CD14-positive monocyte (primary cell): ENCODE data around the gene PPIP5K1. TPM values are rescaled to one million over a fixed set of nuclear protein-coding genes. Genes with fewer than 3 reads are reported as not detected.
A peak's percentile ranks its signal among the peaks of the same experiment; 100 is the strongest.

Source experiments
- DNase-seq, 3 donors: peaks; one replicate each; pipeline ENCODE4 v3.0.0-alpha.2; 2011 to 2022
- H2AFZ ChIP-seq: 2 replicates; pipeline ENCODE4 v1.6.0; 2012; ENCODE audit warnings: mild to moderate bottlenecking, low read depth, low read length, inconsistent platforms; ENCODE audit not compliant: insufficient read depth, poor library complexity, severe bottlenecking
- H3K27ac ChIP-seq, 2 donors: 1 replicate in 1 of 2; 2 replicates in 1 of 2; pipeline ENCODE4 v1.5.1; 2012 to 2013; ENCODE audit warnings: low read length in 2 of 2, control low read depth in 1 of 2, inconsistent platforms in 1 of 2, low read depth in 1 of 2, mild to moderate bottlenecking in 1 of 2
- H3K27me3 ChIP-seq, 2 donors: one replicate each; pipeline versions ENCODE4 v1.6.0 to v1.6.1; 2011 to 2013; ENCODE audit warnings: low read length in 2 of 2; ENCODE audit not compliant: control insufficient read depth in 2 of 2, insufficient read depth in 2 of 2
- H3K36me3 ChIP-seq, 2 donors: replicated peaks in 1 of 2; 1 replicate in 1 of 2; 2 replicates in 1 of 2; pipeline versions ENCODE4 v1.5.1 to v1.6.1; 2012 to 2013; ENCODE audit warnings: low read length in 2 of 2, control low read depth in 1 of 2, inconsistent platforms in 1 of 2, mild to moderate bottlenecking in 1 of 2; ENCODE audit not compliant: insufficient read depth in 2 of 2, control insufficient read depth in 1 of 2
- H3K4me1 ChIP-seq, 2 donors: 1 replicate in 1 of 2; 2 replicates in 1 of 2; pipeline versions ENCODE4 v1.5.1 to v1.6.1; 2012 to 2013; ENCODE audit warnings: low read length in 2 of 2, control low read depth in 1 of 2, inconsistent platforms in 1 of 2, mild to moderate bottlenecking in 1 of 2, moderate library complexity in 1 of 2; ENCODE audit not compliant: insufficient read depth in 2 of 2, control insufficient read depth in 1 of 2
- H3K4me2 ChIP-seq: replicated peaks from 2 replicates; pipeline ENCODE3; 2012; ENCODE audit warnings: low read length, moderate library complexity, mild to moderate bottlenecking; ENCODE audit not compliant: poor library complexity, severe bottlenecking; ENCODE audit errors: extremely low read depth
- H3K4me3 ChIP-seq, 3 experiments: fragments of 200-600 bp in 1 of 3; sonication (generic) in 1 of 3; replicated peaks in 1 of 3; 1 replicate in 2 of 3; 2 replicates in 1 of 3; pipeline ENCODE4 v1.5.1; 2011 to 2013; ENCODE audit warnings: low read length in 3 of 3, mild to moderate bottlenecking in 3 of 3, control low read depth in 2 of 3, low read depth in 2 of 3, inconsistent platforms in 1 of 3, moderate library complexity in 1 of 3
- H3K79me2 ChIP-seq: 2 replicates; pipeline ENCODE4 v1.6.0; 2012; ENCODE audit warnings: mild to moderate bottlenecking, control low read depth, inconsistent platforms, low read length, moderate library complexity; ENCODE audit not compliant: insufficient read depth
- H3K9ac ChIP-seq: 2 replicates; pipeline ENCODE4 v1.6.0; 2017; ENCODE audit warnings: low read length, mild to moderate bottlenecking; ENCODE audit not compliant: insufficient read depth, poor library complexity, severe bottlenecking
- H3K9me3 ChIP-seq, 2 donors: replicated peaks in 1 of 2; 1 replicate in 1 of 2; 2 replicates in 1 of 2; pipeline versions ENCODE4 v1.5.1 to v1.6.1; 2012 to 2013; ENCODE audit warnings: low read length in 2 of 2, control low read depth in 1 of 2; ENCODE audit not compliant: control insufficient read depth in 1 of 2, insufficient read depth in 1 of 2
- H4K20me1 ChIP-seq: 2 replicates; pipeline ENCODE4 v1.6.0; 2012; ENCODE audit warnings: mild to moderate bottlenecking, low read length, control low read depth, moderate library complexity; ENCODE audit not compliant: insufficient read depth
- H3K27ac Mint-ChIP-seq, 7 donors: one replicate each; pipeline ENCODE4 v1.8.0; 2020; ENCODE audit warnings: mild to moderate bottlenecking in 7 of 7, mixed read lengths in 7 of 7, moderate library complexity in 6 of 7, inconsistent platforms in 2 of 7
- H3K27me3 Mint-ChIP-seq, 3 donors: one replicate each; pipeline ENCODE4 v1.8.0; 2021 to 2022; ENCODE audit warnings: low read depth in 3 of 3, mild to moderate bottlenecking in 3 of 3, mixed read lengths in 3 of 3, moderate library complexity in 3 of 3, inconsistent platforms in 1 of 3
- H3K36me3 Mint-ChIP-seq, 2 donors: one replicate each; pipeline ENCODE4 v1.8.0; 2020; ENCODE audit warnings: mixed read lengths in 2 of 2, inconsistent platforms in 1 of 2, mild to moderate bottlenecking in 1 of 2
- H3K4me1 Mint-ChIP-seq: one replicate; pipeline ENCODE4 v1.8.0; 2020; ENCODE audit warnings: mild to moderate bottlenecking, mixed read lengths
- H3K4me3 Mint-ChIP-seq, 2 donors: one replicate each; pipeline ENCODE4 v1.8.0; 2020; ENCODE audit warnings: mild to moderate bottlenecking in 2 of 2, mixed read lengths in 2 of 2, moderate library complexity in 1 of 2
- H3K9me3 Mint-ChIP-seq, 7 donors: one replicate each; pipeline ENCODE4 v1.8.0; 2020 to 2022; ENCODE audit warnings: mixed read lengths in 7 of 7, mild to moderate bottlenecking in 6 of 7, moderate library complexity in 6 of 7, inconsistent platforms in 2 of 7
- CTCF ChIP-seq: fragments of 200-600 bp; IDR thresholded peaks from one replicate; pipeline ENCODE4 v1.8.0; 2022; ENCODE audit warnings: antibody characterized with exemption, mild to moderate bottlenecking
- WGBS: methylation state at CpG from one replicate; pipeline ENCODE4 v1.1.5; 2013; ENCODE audit warnings: missing lambda C conversion rate; ENCODE audit not compliant: insufficient coverage; 5-methylcytosine and 5-hydroxymethylcytosine counted together
- intact Hi-C, 2 donors: fragments of 100-400 bp; cut with micrococcal nuclease; formaldehyde crosslinking; loops; one replicate each; pipeline versions ENCODE4 v1.15.0 to v1.15.1; 2023
- polyA plus RNA-seq, 3 donors: library from polyadenylated mRNA; depleted of rRNA in 1 of 3; unstranded in 2 of 3; stranded (reverse) in 1 of 3; fragments of 300-500 nt in 2 of 3; fragments of >200 nt in 1 of 3; fragmentation: Illumina TruSeq in 2 of 3; gene quantifications; 1 replicate in 2 of 3; 2 replicates in 1 of 3; pipeline ENCODE4 v1.2.3, GENCODE V29; 2012 to 2021
- small RNA-seq: library from RNA; depleted of rRNA; stranded (forward); fragments of <200 nt; gene quantifications from one replicate; pipeline ENCODE3, GENCODE V24; 2012; ENCODE audit warnings: low read depth; ENCODE audit not compliant: insufficient read length

PPIP5K1 gene
- polyA plus RNA-seq, 3 donors = 0.95 to 19.9 (median 2.0) TPM

DNA sequence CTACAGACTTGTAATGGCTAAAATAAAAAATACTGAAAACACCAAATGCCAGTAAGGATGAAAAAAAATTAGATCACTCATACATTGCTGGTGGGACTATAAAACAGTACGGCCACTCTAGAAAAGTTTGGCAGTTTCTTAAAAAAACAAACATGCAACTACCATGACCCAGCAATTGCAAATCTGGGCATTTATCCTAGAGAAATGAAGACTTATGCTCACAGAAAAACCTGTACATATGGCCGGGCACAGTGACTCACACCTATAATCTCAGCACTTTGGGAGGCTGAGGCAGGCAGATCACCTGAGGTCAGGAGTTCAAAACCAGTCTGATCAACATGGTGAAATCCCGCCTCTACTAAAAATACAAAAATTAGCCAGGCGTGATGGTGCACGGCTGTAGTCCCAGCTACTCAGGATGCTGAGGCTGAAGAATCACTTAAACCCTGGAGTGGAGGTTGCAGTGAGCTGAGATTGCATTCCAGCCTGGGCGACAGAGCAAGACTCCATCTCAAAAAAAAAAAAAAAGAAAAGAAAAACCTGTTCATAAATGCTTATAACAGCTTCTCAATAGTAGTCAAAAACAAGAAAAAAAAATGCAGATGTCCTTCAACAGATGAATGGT, 102.6 kb downstream of the PPIP5K1 start:
- Histone ChIP-seq H2AFZ (no peak overlapping the region), H3K27ac (no peak overlapping the region), H3K9ac (no peak overlapping the region), H3K4me2 (no peak overlapping the region), H3K9me3 (no peaks in the 10 kb centered on the region), H4K20me1 (no peaks in the 10 kb centered on the region), H3K4me3 (no peak overlapping the region), H3K79me2 (no peaks in the 10 kb centered on the region), H3K27me3 (no peaks in the 10 kb centered on the region), H3K4me1 (peaks cover 3 to 4% of the 10 kb centered on the region in 2 donors), H3K36me3 (peaks cover 0 to 7% of the 10 kb centered on the region in 2 donors)
- TF ChIP-seq CTCF = no peak
- peaks cover 3 to 22% of the 10 kb centered on the region in 2 donors for H3K36me3 Mint-ChIP-seq
- DNase-seq = no peak
- H3K4me3 Mint-ChIP-seq = no peak overlapping the region
- H3K4me1 Mint-ChIP-seq = peaks cover 5% of the 10 kb centered on the region
- WGBS = 100% methylated on average over 1 of the region's 6 CpGs
- H3K27ac Mint-ChIP-seq = no peak overlapping the region
- intact Hi-C loops = no loop called here
- no peaks in the 10 kb centered on the region for H3K9me3 Mint-ChIP-seq
- no peaks in the 10 kb centered on the region for H3K27me3 Mint-ChIP-seq

- H3K9me3 Mint-ChIP-seq = no peaks in the 10 kb centered on the region
- H3K36me3 ChIP-seq = peaks cover 0 to 10% of the 10 kb centered on the region in 2 donors
- H3K27me3 Mint-ChIP-seq = no peaks in the 10 kb centered on the region
- TF ChIP-seq CTCF = no peak
- no peaks in the 10 kb centered on the region for H4K20me1 ChIP-seq
- H3K9me3 ChIP-seq = no peaks in the 10 kb centered on the region
- H3K9ac ChIP-seq = no peak overlapping the region
- H3K4me3 Mint-ChIP-seq = no peak overlapping the region
- DNase-seq = no peak
- no peaks in the 10 kb centered on the region for H3K79me2 ChIP-seq
- H3K27ac ChIP-seq = no peak overlapping the region
- H3K4me1 Mint-ChIP-seq = peaks cover 1% of the 10 kb centered on the region
- intact Hi-C loops = no loop called here
- no peak overlapping the region for H3K4me2 ChIP-seq
- no CpG with 5 or more reads among the region's 2 CpGs for WGBS
- no peaks in the 10 kb centered on the region for H3K27me3 ChIP-seq
- H3K27ac Mint-ChIP-seq = peak overlapping the region in 3 of 7 donors; percentile 1 to 15 (median 11)
- H3K36me3 Mint-ChIP-seq = peaks cover 5 to 23% of the 10 kb centered on the region in 2 donors
- H2AFZ ChIP-seq = no peak overlapping the region
- H3K4me3 ChIP-seq = no peak overlapping the region
- no peaks in the 10 kb centered on the region for H3K4me1 ChIP-seq
These were observed 105.6 kb downstream of the PPIP5K1 start for GRCh38 chr15:43484455-43484854.

Small RNAs within 50 kb of the gene (small RNA-seq; reads per million reads assigned to genes)
- gene RNU6-554P (not detected), gene RNU6-610P (not detected)

Other genes starting within 250 kb of the PPIP5K1 start
- 1 to 10 TPM; 2.6 to 7.4 (median 4.3) TPM for gene ZSCAN29, start 219.2 kb downstream of the PPIP5K1 start, polyA plus RNA-seq
- 1 to 10 TPM; 4.7 to 7.6 (median 6.1) TPM for gene TUBGCP4, start 219.1 kb downstream of the PPIP5K1 start, polyA plus RNA-seq
- gene TP53BP1, start 97.1 kb downstream of the PPIP5K1 start, polyA plus RNA-seq = 1 to 10 TPM; 1.8 to 6.7 (median 3.1) TPM
- gene MAP1A, start 72.6 kb downstream of the PPIP5K1 start, polyA plus RNA-seq = under 1 TPM in 2 of 3 donors, not detected in 1; 0.01 to 0.02 TPM
- gene CKMT1B, start 3.8 kb upstream of the PPIP5K1 start, polyA plus RNA-seq = not detected
- gene STRC, start 28.6 kb upstream of the PPIP5K1 start, polyA plus RNA-seq = under 1 TPM in 1 of 3 donors, not detected in 2; 0.37 TPM
- gene CATSPER2, start 58.6 kb upstream of the PPIP5K1 start, polyA plus RNA-seq = 1 to 10 TPM in 1 of 3 donors, not detected in 2; 2.5 TPM
- gene CKMT1A, start 103.7 kb upstream of the PPIP5K1 start, polyA plus RNA-seq = not detected
- gene PDIA3, start 156.2 kb upstream of the PPIP5K1 start, polyA plus RNA-seq = 100 to 1,000 TPM; 101 to 305 (median 195) TPM
- 1 to 10 TPM in 1 of 3 donors, under 1 TPM in 2; 0.29 to 1.2 (median 0.60) TPM for gene ELL3, start 186.8 kb upstream of the PPIP5K1 start, polyA plus RNA-seq
- gene SERF2, start 202.1 kb upstream of the PPIP5K1 start, polyA plus RNA-seq = 1,000 to 10,000 TPM; 1,511 to 3,135 (median 2,483) TPM
- gene SERINC4, start 210.0 kb upstream of the PPIP5K1 start, polyA plus RNA-seq = under 1 TPM; 0.09 to 0.70 (median 0.56) TPM
- 10 to 100 TPM in 1 of 3 donors, 1 to 10 TPM in 2; 4.4 to 23.1 (median 5.3) TPM for gene HYPK, start 210.4 kb upstream of the PPIP5K1 start, polyA plus RNA-seq
- gene MFAP1, start 234.5 kb upstream of the PPIP5K1 start, polyA plus RNA-seq = 1 to 10 TPM; 2.6 to 3.7 (median 3.7) TPM
- under 1 TPM; 0.32 to 0.91 (median 0.40) TPM for gene WDR76, start 236.8 kb upstream of the PPIP5K1 start, polyA plus RNA-seq